NCI-H524 (cell line): ENCODE data around the gene RAB35.

Source experiments
- DNase-seq, 2 experiments: peaks; one replicate each; lab custom pipeline; 2025; lab: John Stamatoyannopoulos, UW

RAB35 gene

GRCh38 chr12:120103371-120103770, 13.2 kb downstream of the RAB35 start:
- no peak for DNase-seq

GRCh38 chr12:120103044-120103338, 13.6 kb downstream of the RAB35 start:
- DNase-seq: no peak

GRCh38 chr12:120102189-120103043, 14.1 kb downstream of the RAB35 start:
- no peak for DNase-seq

- DNase-seq: no peak
These were observed 14.9 kb downstream of the RAB35 start for GRCh38 chr12:120101617-120102016.

GRCh38 chr12:120101182-120101581, 15.4 kb downstream of the RAB35 start:
- DNase-seq: no peak

GRCh38 chr12:120100630-120101029, 15.9 kb downstream of the RAB35 start:
- DNase-seq: peak in 1 of 2 experiments; percentile 29

GRCh38 chr12:120099738-120100137, 16.8 kb downstream of the RAB35 start:
- DNase-seq: no peak

GRCh38 chr12:120098756-120099470, 17.6 kb downstream of the RAB35 start:
- no peak for DNase-seq

- DNase-seq: no peak
These were observed 19.8 kb downstream of the RAB35 start for GRCh38 chr12:120096671-120097202.

GRCh38 chr12:120095736-120096135, 20.8 kb downstream of the RAB35 start:
- no peak for DNase-seq

GRCh38 chr12:120095331-120095730, 21.2 kb downstream of the RAB35 start:
- no peak for DNase-seq

GRCh38 chr12:120094485-120094884, 22.1 kb downstream of the RAB35 start:
- no peak for DNase-seq

GRCh38 chr12:120093592-120094355, 22.8 kb downstream of the RAB35 start:
- DNase-seq: peak in 1 of 2 experiments; percentile 29

GRCh38 chr12:120093336-120093591, 23.3 kb downstream of the RAB35 start:
- no peak for DNase-seq

- no peak for DNase-seq
These were observed 23.8 kb downstream of the RAB35 start for GRCh38 chr12:120092551-120093335.

- DNase-seq: no peak
These were observed 25.0 kb downstream of the RAB35 start for GRCh38 chr12:120091371-120092090.

GRCh38 chr12:120090626-120091295, 25.8 kb downstream of the RAB35 start:
- DNase-seq: no peak

GRCh38 chr12:120090206-120090605, 26.3 kb downstream of the RAB35 start:
- no peak for DNase-seq

GRCh38 chr12:120089796-120090195, 26.8 kb downstream of the RAB35 start:
- no peak for DNase-seq

- no peak for DNase-seq
These were observed 27.4 kb downstream of the RAB35 start for GRCh38 chr12:120089105-120089504.
